Bronchial epithelial cell (primary cell): ENCODE data around the gene ERI3. TPM values are rescaled to one million over a fixed set of nuclear protein-coding genes. Genes with fewer than 3 reads are reported as not detected.
A peak's percentile ranks its signal among the peaks of the same experiment; 100 is the strongest.

Experiments
- DNase-seq: peaks from one replicate; pipeline ENCODE4 v3.0.0-alpha.2; 2010; ENCODE audit warnings: low read depth
- FAIRE-seq: peaks from 2 replicates; lab custom pipeline; 2011; peaks lifted over from hg19 to GRCh38; lab: Jason Lieb, UNC
- H3K27me3 ChIP-seq: 2 replicates; pipeline ENCODE4 v1.5.1; 2011; ENCODE audit warnings: low read length; ENCODE audit not compliant: control insufficient read depth, insufficient read depth
- H3K36me3 ChIP-seq: 2 replicates; pipeline ENCODE4 v1.5.1; 2011; ENCODE audit warnings: low read length; ENCODE audit not compliant: control insufficient read depth, insufficient read depth
- H3K4me3 ChIP-seq: 2 replicates; pipeline ENCODE4 v1.5.1; 2011; ENCODE audit warnings: mild to moderate bottlenecking, low read depth, low read length, control low read depth
- CTCF ChIP-seq: IDR thresholded peaks from 2 replicates; pipeline ENCODE4 v1.5.1; 2011; ENCODE audit warnings: mild to moderate bottlenecking, moderate library complexity, low read length, control low read depth, inconsistent platforms; ENCODE audit not compliant: insufficient read depth, severe bottlenecking
- total RNA-seq: library from RNA; depleted of rRNA; stranded (reverse); fragments of >200 nt; gene quantifications from 2 replicates; pipeline ENCODE4 v1.2.1, GENCODE V29; 2014

ERI3 gene
- 22.1 and 28.9 TPM in 2 replicates for total RNA-seq

DNA sequence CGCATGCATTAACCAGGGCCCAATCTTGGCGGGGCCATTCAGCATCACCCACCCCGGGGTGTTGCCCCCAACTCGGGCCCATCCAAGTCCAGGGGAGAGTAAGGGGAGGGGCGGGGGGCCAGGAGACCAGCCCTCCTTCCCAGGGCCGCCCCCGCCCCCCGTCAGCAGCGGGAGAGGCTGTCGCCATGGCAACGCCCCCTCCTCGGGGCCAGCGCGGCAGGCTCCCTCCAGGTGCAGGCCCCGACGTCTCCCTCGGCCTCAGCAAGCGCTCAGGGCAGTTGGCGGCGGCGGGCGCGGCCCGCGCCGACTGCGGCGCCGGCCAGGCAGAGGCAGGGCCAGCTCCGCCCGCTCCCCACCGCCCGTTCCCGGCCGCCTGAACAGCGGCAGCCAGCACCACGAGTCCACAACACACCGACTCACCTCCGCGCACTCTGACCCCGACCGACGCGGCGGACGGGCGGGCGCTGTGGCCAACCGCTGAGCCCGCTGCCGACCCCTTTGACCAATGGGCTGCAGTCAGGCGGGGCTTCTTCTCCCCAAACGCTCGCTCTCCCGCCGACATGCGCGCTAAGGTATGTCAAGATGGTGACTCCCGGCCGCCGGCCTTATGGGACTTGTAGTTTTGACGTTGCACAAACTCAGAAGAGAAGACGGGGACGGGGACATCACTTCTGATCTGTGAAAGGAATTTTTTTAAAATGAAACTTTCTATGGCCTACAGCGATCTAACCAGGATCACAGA is at the start of gene ERI3:
ERI3 (minus strand) TSS at position 418 of the 742 bp plus-strand sequence; CDS start at position 187, 231 bp downstream.
- Histone ChIP-seq H3K36me3 (no peaks in the 10 kb centered on the region), H3K4me3 (peak within 1 kb of the TSS; percentile 94), H3K27me3 (no peaks in the 10 kb centered on the region)
- FAIRE-seq (no peak), DNase-seq (peak; percentile 89)
- TF ChIP-seq CTCF: no peak

- no peak for TF ChIP-seq CTCF
- FAIRE-seq: no peak
- H3K27me3 ChIP-seq: peaks cover 4% of the 10 kb centered on the region
These were observed 46.5 kb upstream of the ERI3 start for GRCh38 chr1:44401256-44402228.

GRCh38 chr1:44390277-44390676 is 35.2 kb upstream of the ERI3 start:
- TF ChIP-seq CTCF: no peak
- DNase-seq (peak; percentile 29), FAIRE-seq (no peak)
- H3K36me3 ChIP-seq: no peaks in the 10 kb centered on the region
- no peak overlapping the region for H3K4me3 ChIP-seq
- peaks cover 4% of the 10 kb centered on the region for H3K27me3 ChIP-seq

More at GRCh38 chr1:44401256-44402228, 46.5 kb upstream of the ERI3 start:
- no peaks in the 10 kb centered on the region for H3K36me3 ChIP-seq
- H3K4me3 ChIP-seq: no peak overlapping the region
- DNase-seq: no peak

- no peak for FAIRE-seq
- no peak for DNase-seq
- H3K36me3 ChIP-seq: no peaks in the 10 kb centered on the region
- H3K27me3 ChIP-seq: peaks cover 4% of the 10 kb centered on the region
- no peak for TF ChIP-seq CTCF
- no peak overlapping the region for H3K4me3 ChIP-seq
These were observed 34.4 kb upstream of the ERI3 start for GRCh38 chr1:44389437-44389836.

DNA sequence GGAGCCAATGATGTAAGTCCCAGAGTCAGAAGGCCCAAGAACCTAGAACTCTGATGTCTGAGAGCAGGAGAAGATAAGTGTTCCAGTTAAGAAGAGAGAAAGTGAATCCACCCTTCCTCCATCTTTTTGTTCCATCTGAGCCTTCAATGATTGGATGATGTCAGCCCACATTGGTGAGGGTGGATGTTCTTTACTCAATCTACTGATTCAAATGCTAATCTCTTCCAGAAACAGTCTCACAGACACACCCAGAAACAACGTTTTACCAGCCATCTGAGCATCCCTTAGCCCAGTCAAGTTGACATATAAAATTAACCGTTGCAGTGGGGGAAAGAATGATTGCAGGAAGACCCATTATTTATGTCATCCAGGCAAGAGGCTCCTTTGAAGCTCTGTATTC is 33.5 kb upstream of the ERI3 start:
- no peak for TF ChIP-seq CTCF
- Histone ChIP-seq H3K4me3 (no peak overlapping the region), H3K27me3 (peaks cover 4% of the 10 kb centered on the region), H3K36me3 (no peaks in the 10 kb centered on the region)
- DNase-seq (no peak), FAIRE-seq (no peak)
